GM12878 (cell line): ENCODE measurements around the gene PGM5. TPM values are rescaled to one million over a fixed set of nuclear protein-coding genes. Genes with fewer than 3 reads are reported as not detected.

Source experiments
- ETV6 ChIP-seq, 2 experiments: fragments of 450-650 bp in 1 of 2; IDR thresholded peaks in 1 of 2; conservative IDR thresholded peaks in 1 of 2; 2 replicates each; pipeline ENCODE4 v1.6.1; 2014; ENCODE audit warnings: antibody characterized with exemption in 1 of 2, borderline replicate concordance in 1 of 2, low read depth in 1 of 2, mild to moderate bottlenecking in 1 of 2, moderate library complexity in 1 of 2
- FOS ChIP-seq: IDR thresholded peaks from 3 replicates; pipeline ENCODE4 v1.6.1; 2011; ENCODE audit warnings: borderline replicate concordance; ENCODE audit not compliant: insufficient read length; ENCODE audit errors: extremely low read depth
- FOXM1 ChIP-seq: IDR thresholded peaks from 2 replicates; pipeline ENCODE4 v1.6.1; 2012; ENCODE audit warnings: low read depth, mild to moderate bottlenecking, inconsistent platforms, low read length, moderate library complexity
- NR2C1 ChIP-seq: fragments of 450-650 bp; IDR thresholded peaks from 2 replicates; pipeline ENCODE4 v1.6.1; 2017; ENCODE audit warnings: antibody characterized with exemption, mild to moderate bottlenecking, moderate library complexity
- POLR2AphosphoS2 ChIP-seq: IDR thresholded peaks from 2 replicates; pipeline ENCODE4 v1.6.1; 2011; ENCODE audit warnings: low read depth, mild to moderate bottlenecking, low read length, improper control_type of control experiment, moderate library complexity
- RAD51 ChIP-seq: fragments of 450-650 bp; IDR thresholded peaks from 2 replicates; pipeline ENCODE4 v1.6.1; 2016; ENCODE audit warnings: moderate library complexity, mild to moderate bottlenecking, inconsistent platforms
- RELA ChIP-seq: fragments of 450-650 bp; IDR thresholded peaks from 2 replicates; pipeline ENCODE4 v1.8.0; 2014; ENCODE audit warnings: borderline replicate concordance; ENCODE audit not compliant: partially characterized antibody
- SP1 ChIP-seq: IDR thresholded peaks from one replicate; pipeline ENCODE4 v1.6.1; 2011; ENCODE audit warnings: low read depth, low read length
- STAT1 ChIP-seq: fragments of 450-650 bp; conservative IDR thresholded peaks from 2 replicates; pipeline ENCODE4 v1.6.1; 2014; ENCODE audit warnings: antibody characterized with exemption, mild to moderate bottlenecking
- TCF7 ChIP-seq: IDR thresholded peaks from 2 replicates; pipeline ENCODE4 v1.6.1; 2014; ENCODE audit warnings: antibody characterized with exemption, borderline replicate concordance
- ZBTB4 ChIP-seq: fragments of 450-650 bp; formaldehyde crosslinking; IDR thresholded peaks from 2 replicates; pipeline ENCODE4 v1.4.0; 2022; ENCODE audit warnings: mild to moderate bottlenecking, moderate library complexity
- ZNF217 ChIP-seq: fragments of 450-650 bp; IDR thresholded peaks from 2 replicates; pipeline ENCODE4 v1.6.1; 2017; ENCODE audit warnings: antibody characterized with exemption, mild to moderate bottlenecking
- polyA plus RNA-seq, 11 experiments: library from polyadenylated mRNA; depleted of rRNA in 4 of 11; unstranded in 6 of 11; stranded (reverse) in 5 of 11; fragments of >200 nt; fragmentation: Nextera tagmentation in 4 of 11; fragmentation: Illumina TruSeq in 1 of 11; extraction: Ambion mirVana in 4 of 11; extraction: Trizol in 1 of 11; gene quantifications; 1 replicate in 1 of 11; 2 replicates in 10 of 11; pipeline versions ENCODE4 v1.2.1 to v1.2.3, GENCODE V29; 2011 to 2016; ENCODE audit warnings: inconsistent platforms in 2 of 11, missing spikeins in 2 of 11, low read depth in 1 of 11
- total RNA-seq, 4 experiments: library from RNA; depleted of rRNA in 3 of 4; stranded (reverse); fragments of >200 nt in 3 of 4; fragmentation: Illumina TruSeq in 1 of 4; extraction: Trizol in 1 of 4; gene quantifications; 2 replicates each; pipeline versions ENCODE4 v1.2.1 to v1.2.3, GENCODE V29; 2013 to 2021

The PGM5 gene
- total and polyA plus RNA-seq, 10 of the 15 experiments (the other 5 are each of a cell fraction or from before 2014, with no cell fraction given): 0.28 to 0.73 TPM; not detected in 8

GRCh38 chr9:68547417-68547816 is 191.0 kb downstream of the PGM5 start (continued):
- TF ChIP-seq FOS (no peak), SP1 (no peak), POLR2AphosphoS2 (no peak), TCF7 (no peak), FOXM1 (no peak), ETV6 (conservative IDR thresholded peaks at IDR 0.05 in 1 of 2, IDR thresholded peaks at IDR 0.05 in 1 of 2; ENCODE audit: borderline replicate concordance in 1 of 2, low read depth in 1 of 2) (no peak), ZBTB4 (CRISPR knock-in tag) (no peak), RELA (no peak), ZNF217 (no peak), STAT1 (no peak), RAD51 (no peak), NR2C1 (no peak)
- TF ChIP-seq, all 136 proteins: peak for 0
